H1 (cell line): ENCODE data around the gene VAPA. TPM values are rescaled to one million over a fixed set of nuclear protein-coding genes. Genes with fewer than 3 reads are reported as not detected.

Source experiments
- CTCF ChIA-PET: fragments of 300-600 bp; sonication (Branson Sonifier 250); formaldehyde crosslinking; loops from one replicate; lab custom pipeline; 2021; ENCODE audit not compliant: partially characterized antibody; lab: Charles Lee
- POLR2A ChIA-PET: fragments of 300-600 bp; sonication (Branson Sonifier 250); formaldehyde crosslinking; loops from one replicate; lab custom pipeline; 2021; ENCODE audit warnings: inconsistent platforms; ENCODE audit not compliant: partially characterized antibody; lab: Charles Lee
- DNase-seq, 2 experiments: peaks; one replicate each; pipeline versions ENCODE4 v3.0.0 to v3.0.0-alpha.2; 2010 to 2022; ENCODE audit warnings: low spot score in 2 of 2, low read depth in 1 of 2, mixed read lengths in 1 of 2
- FAIRE-seq: peaks from 2 replicates; lab custom pipeline; 2011; peaks lifted over from hg19 to GRCh38; lab: Jason Lieb, UNC
- H2AFZ ChIP-seq: 2 replicates; pipeline ENCODE4 v1.8.1; 2012; ENCODE audit warnings: low read length, inconsistent platforms
- H2AK5ac ChIP-seq: 2 replicates; pipeline ENCODE4 v1.6.1; 2013; ENCODE audit warnings: low read depth, low read length
- H2BK120ac ChIP-seq: replicated peaks from 2 replicates; pipeline ENCODE3; 2013; ENCODE audit warnings: low read depth, low read length, inconsistent platforms
- H2BK12ac ChIP-seq: 2 replicates; pipeline ENCODE4 v1.6.1; 2013; ENCODE audit warnings: low read depth, low read length
- H2BK15ac ChIP-seq: 2 replicates; pipeline ENCODE4 v1.6.1; 2013; ENCODE audit warnings: low read length
- H2BK20ac ChIP-seq: 2 replicates; pipeline ENCODE4 v1.6.1; 2013; ENCODE audit warnings: low read length
- H2BK5ac ChIP-seq: 2 replicates; pipeline ENCODE4 v1.6.1; 2013; ENCODE audit warnings: low read depth, low read length
- H3K14ac ChIP-seq: 2 replicates; pipeline ENCODE4 v1.6.1; 2013; ENCODE audit warnings: inconsistent platforms; ENCODE audit not compliant: insufficient read length
- H3K18ac ChIP-seq: 2 replicates; pipeline ENCODE4 v1.6.1; 2013; ENCODE audit warnings: low read length; ENCODE audit errors: extremely low read depth
- H3K23ac ChIP-seq: 2 replicates; pipeline ENCODE4 v1.6.1; 2013; ENCODE audit warnings: inconsistent platforms; ENCODE audit not compliant: insufficient read length
- H3K23me2 ChIP-seq: 2 replicates; pipeline ENCODE4 v1.6.1; 2013; ENCODE audit warnings: low read depth, low read length
- H3K27ac ChIP-seq: 2 replicates; pipeline ENCODE4 v1.6.1; 2011; ENCODE audit warnings: low read depth, low read length, inconsistent platforms
- H3K27me3 ChIP-seq, 4 experiments: replicated peaks in 1 of 4; 1 replicate in 1 of 4; 2 replicates in 3 of 4; pipeline versions ENCODE4 v1.6.1 to v1.8.1; 2011 to 2013; ENCODE audit warnings: low read length in 3 of 4, mild to moderate bottlenecking in 3 of 4, inconsistent platforms in 2 of 4, mixed read lengths in 2 of 4, moderate library complexity in 1 of 4; ENCODE audit not compliant: control insufficient read depth in 3 of 4, insufficient read depth in 3 of 4; ENCODE audit errors: extremely low read depth in 1 of 4
- H3K36me3 ChIP-seq, 4 experiments: 2 replicates each; pipeline versions ENCODE4 v1.6.1 to v1.8.1; 2011 to 2013; ENCODE audit warnings: mild to moderate bottlenecking in 4 of 4, low read length in 3 of 4, moderate library complexity in 2 of 4, control low read depth in 1 of 4, inconsistent platforms in 1 of 4; ENCODE audit not compliant: insufficient read depth in 4 of 4, control insufficient read depth in 2 of 4
- H3K4ac ChIP-seq: replicated peaks from 2 replicates; pipeline ENCODE3; 2013; ENCODE audit warnings: low read length, low read depth, mixed read lengths, inconsistent platforms; ENCODE audit not compliant: insufficient read length
- H3K4me1 ChIP-seq, 4 experiments: replicated peaks in 1 of 4; 1 replicate in 1 of 4; 2 replicates in 3 of 4; pipeline versions ENCODE4 v1.6.1 to v1.8.1; 2011 to 2013; ENCODE audit warnings: low read length in 3 of 4, inconsistent platforms in 2 of 4, mixed read lengths in 1 of 4; ENCODE audit not compliant: insufficient read depth in 4 of 4, control insufficient read depth in 3 of 4
- H3K4me2 ChIP-seq, 2 experiments: 2 replicates each; pipeline versions ENCODE4 v1.6.1 to v1.8.1; 2011 to 2013; ENCODE audit warnings: low read depth in 2 of 2, low read length in 2 of 2, control low read depth in 1 of 2, inconsistent platforms in 1 of 2, mild to moderate bottlenecking in 1 of 2; ENCODE audit not compliant: insufficient read depth in 1 of 2
- H3K4me3 ChIP-seq, 4 experiments: fragments of 200-600, 300-600 bp in 1 of 4; sonication (generic), shearing (Covaris generic), sonication (Bioruptor Twin) in 1 of 4; 2 replicates each; pipeline versions ENCODE4 v1.5.1 to v1.8.1; 2011 to 2016; ENCODE audit warnings: low read length in 4 of 4, low read depth in 3 of 4, control low read depth in 2 of 4, inconsistent platforms in 2 of 4, mild to moderate bottlenecking in 2 of 4, mixed read lengths in 1 of 4, moderate library complexity in 1 of 4; ENCODE audit not compliant: insufficient read depth in 2 of 4; ENCODE audit errors: extremely low read depth in 1 of 4
- H3K56ac ChIP-seq: replicated peaks from 2 replicates; pipeline ENCODE3; 2013; ENCODE audit warnings: low read depth, mild to moderate bottlenecking, mixed read lengths, low read length, inconsistent platforms; ENCODE audit not compliant: insufficient read length
- H3K79me1 ChIP-seq: 2 replicates; pipeline ENCODE4 v1.6.1; 2013; ENCODE audit warnings: low read depth, low read length, control low read depth
- H3K79me2 ChIP-seq, 2 experiments: 2 replicates each; pipeline versions ENCODE4 v1.6.1 to v1.8.1; 2012 to 2013; ENCODE audit warnings: low read length in 2 of 2, mild to moderate bottlenecking in 2 of 2, inconsistent platforms in 1 of 2; ENCODE audit not compliant: insufficient read depth in 2 of 2, control insufficient read depth in 1 of 2
- H3K9ac ChIP-seq, 4 experiments: replicated peaks in 1 of 4; 1 replicate in 1 of 4; 2 replicates in 3 of 4; pipeline versions ENCODE4 v1.6.1 to v1.8.1; 2011 to 2013; ENCODE audit warnings: low read depth in 3 of 4, low read length in 3 of 4, control low read depth in 2 of 4, mild to moderate bottlenecking in 2 of 4, moderate library complexity in 2 of 4, inconsistent platforms in 1 of 4; ENCODE audit errors: extremely low read depth in 1 of 4
- H3K9me3 ChIP-seq, 2 experiments: 2 replicates each; pipeline versions ENCODE4 v1.6.1 to v1.8.1; 2012 to 2013; ENCODE audit warnings: mild to moderate bottlenecking in 2 of 2, moderate library complexity in 2 of 2, control low read depth in 1 of 2, inconsistent platforms in 1 of 2, low read depth in 1 of 2, low read length in 1 of 2, mixed read lengths in 1 of 2; ENCODE audit not compliant: insufficient read depth in 2 of 2
- H4K20me1 ChIP-seq, 2 experiments: replicated peaks in 1 of 2; 2 replicates each; pipeline versions ENCODE3 to v1.8.1; 2011 to 2013; ENCODE audit warnings: inconsistent platforms in 2 of 2, low read length in 2 of 2, mild to moderate bottlenecking in 1 of 2; ENCODE audit not compliant: insufficient read depth in 2 of 2, control insufficient read depth in 1 of 2
- H4K5ac ChIP-seq: 2 replicates; pipeline ENCODE4 v1.6.1; 2013; ENCODE audit warnings: low read length, low read depth, mixed read lengths, inconsistent platforms; ENCODE audit not compliant: insufficient read length
- H4K8ac ChIP-seq: 2 replicates; pipeline ENCODE4 v1.8.0; 2013; ENCODE audit warnings: mild to moderate bottlenecking, moderate library complexity, low read length, inconsistent platforms; ENCODE audit not compliant: insufficient read depth; ENCODE audit errors: extremely low read depth
- H4K91ac ChIP-seq: replicated peaks from 2 replicates; pipeline ENCODE3; 2013; ENCODE audit warnings: low read length, mixed read lengths, inconsistent platforms; ENCODE audit not compliant: insufficient read length
- CEBPB ChIP-seq: IDR thresholded peaks from 2 replicates; pipeline ENCODE4 v1.6.1; 2012; ENCODE audit warnings: low read depth, low read length
- CHD2 ChIP-seq: IDR thresholded peaks from 2 replicates; pipeline ENCODE4 v1.6.1; 2012; ENCODE audit warnings: low read length, improper control_type of control experiment
- JUN ChIP-seq: IDR thresholded peaks from 2 replicates; pipeline ENCODE4 v1.6.1; 2011; ENCODE audit warnings: low read depth, mild to moderate bottlenecking, improper control_type of control experiment, low read length
- RFX5 ChIP-seq: IDR thresholded peaks from 2 replicates; pipeline ENCODE4 v1.6.1; 2011; ENCODE audit warnings: low read depth, low read length, improper control_type of control experiment, borderline replicate concordance
- RNF2 ChIP-seq: fragments of 200-900, 300-1000 bp; sonication (generic); IDR thresholded peaks from 2 replicates; pipeline ENCODE4 v1.7.1; 2016; ENCODE audit warnings: borderline replicate concordance, low read depth, mild to moderate bottlenecking, antibody characterized with exemption, low read length; ENCODE audit not compliant: poor library complexity, severe bottlenecking; ENCODE audit errors: missing control alignments
- WGBS, 2 experiments: shearing (Covaris generic) in 1 of 2; methylation state at CpG; one replicate each; pipeline versions ENCODE4 v1.1.6 to v1.1.7; 2013 to 2015; ENCODE audit warnings: low lambda C conversion rate in 2 of 2, mixed read lengths in 2 of 2, inconsistent platforms in 1 of 2, low coverage in 1 of 2, missing lambda C conversion rate in 1 of 2; ENCODE audit not compliant: insufficient replicate concordance in 2 of 2, insufficient coverage in 1 of 2, insufficient read length in 1 of 2; ENCODE audit errors: extremely low coverage in 1 of 2, missing lambda C conversion rate in 1 of 2; 5-methylcytosine and 5-hydroxymethylcytosine counted together
- polyA plus RNA-seq, 7 experiments: library from polyadenylated mRNA; depleted of rRNA in 3 of 7; stranded (reverse) in 5 of 7; unstranded in 2 of 7; fragments of >200 nt in 5 of 7; fragments of 200-250 nt in 2 of 7; gene quantifications; 1 replicate in 5 of 7; 2 replicates in 1 of 7; 4 replicates in 1 of 7; pipeline versions ENCODE4 v1.2.1 to v1.2.3, GENCODE V29; 2011 to 2013; ENCODE audit warnings: missing spikeins in 2 of 7, mixed read lengths in 2 of 7
- total RNA-seq: library from RNA; stranded (reverse); fragmentation: NEBNext Ultra II Directional; extraction: Animal tissue kit (Norgen Biotek cat#: 25700); gene quantifications from 2 replicates; pipeline ENCODE4 v1.2.1, GENCODE V29; 2021

The VAPA gene
- total and polyA plus RNA-seq, 2 of the 8 experiments (the other 6 are each of a cell fraction or from before 2014, with no cell fraction given), result 79.7 to 130 TPM

GRCh38 chr18:9884090-9884489 is 29.7 kb upstream of the VAPA start:
- H4K20me1 ChIP-seq, result no peaks in the 10 kb centered on the region
- no peak overlapping the region for H3K56ac ChIP-seq
- no peak overlapping the region for H3K14ac ChIP-seq
- H3K9me3 ChIP-seq, result no peaks in the 10 kb centered on the region
- DNase-seq (no peak), FAIRE-seq (no peak)
- H3K23me2 ChIP-seq, result no peaks in the 10 kb centered on the region
- no peaks in the 10 kb centered on the region for H3K79me1 ChIP-seq
- H3K4me2 ChIP-seq, result no peak overlapping the region
- H3K4me1 ChIP-seq, result no peaks in the 10 kb centered on the region
- CTCF ChIA-PET, result no interaction called here
- no peak overlapping the region for H3K23ac ChIP-seq
- H2BK5ac ChIP-seq, result no peak overlapping the region
- H4K5ac ChIP-seq, result no peak overlapping the region
- no peak overlapping the region for H3K4me3 ChIP-seq
- H4K91ac ChIP-seq, result no peak overlapping the region
- no peak overlapping the region for H3K18ac ChIP-seq
- H2BK120ac ChIP-seq, result no peak overlapping the region
- H3K36me3 ChIP-seq, result no peaks in the 10 kb centered on the region
- no peak overlapping the region for H3K4ac ChIP-seq
- H2AFZ ChIP-seq, result no peak overlapping the region
- no peaks in the 10 kb centered on the region for H3K27me3 ChIP-seq
- 88% methylated on average over 6 of the region's 6 CpGs; no CpG with 5 or more reads in 1 of the 2 experiments for WGBS, 2 experiments
- H3K27ac ChIP-seq, result no peak overlapping the region
- POLR2A ChIA-PET, result no interaction called here
- no peak overlapping the region for H2BK12ac ChIP-seq
- H2BK15ac ChIP-seq, result no peak overlapping the region
- no peak for TF ChIP-seq RNF2
- TF ChIP-seq RFX5, result no peak
- TF ChIP-seq CHD2, result no peak
- no peak for TF ChIP-seq JUN
- TF ChIP-seq CEBPB, result no peak
- H3K79me2 ChIP-seq, result no peaks in the 10 kb centered on the region
- H3K9ac ChIP-seq, result no peak overlapping the region
- no peak overlapping the region; the same call in 1 of the 2 replicates for H4K8ac ChIP-seq
- no peak overlapping the region for H2AK5ac ChIP-seq
- no peak overlapping the region for H2BK20ac ChIP-seq
